ENCODE results near the gene RPP21. TPM values are rescaled to one million over a fixed set of nuclear protein-coding genes. Genes with fewer than 3 reads are reported as not detected.

The RPP21 gene
- total RNA-seq, 1 experiment from 2014 or later: 64.0 TPM

DNA sequence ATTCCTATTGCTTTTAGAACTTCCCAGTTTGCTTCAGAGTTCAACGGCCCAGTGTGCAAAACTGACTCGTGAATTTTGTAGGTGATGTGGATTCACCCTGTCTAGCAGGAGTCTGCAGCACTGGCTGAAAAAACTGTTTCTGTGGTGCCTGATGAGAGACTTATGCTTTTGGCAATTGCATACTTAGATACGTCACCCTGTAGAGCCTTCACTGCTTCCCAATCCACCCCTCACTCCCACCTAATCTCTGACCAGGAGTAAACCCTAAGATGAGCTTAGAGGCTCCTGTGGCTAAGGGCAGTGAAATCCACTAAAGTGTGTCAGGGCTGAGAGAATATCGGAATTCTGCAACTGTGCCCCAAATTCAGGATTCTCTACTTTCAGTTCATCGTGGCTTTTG lies 14.3 kb downstream of the RPP21 start:
- no peak overlapping the region for H3K18ac ChIP-seq (ENCODE audit: insufficient read length, low read depth, low read length)
- no peaks in the 10 kb centered on the region for H4K20me1 ChIP-seq (ENCODE audit: control insufficient read depth, insufficient read depth, insufficient read length)
- peaks cover 45% of the 10 kb centered on the region for H3K27me3 Mint-ChIP-seq (ENCODE audit: low read depth)
- H3K27me3 ChIP-seq (ENCODE audit: insufficient read depth, low read length): peaks cover 4% of the 10 kb centered on the region; the same call in 1 of the 2 replicates
- no peak overlapping the region for H3T11ph ChIP-seq (ENCODE audit: low read length)
- H2AK5ac ChIP-seq (ENCODE audit: insufficient read length, low read length): no peak overlapping the region
- no peak for TF ChIP-seq CTCF (conservative IDR thresholded peaks at IDR 0.05)
- H3K4me1 Mint-ChIP-seq: peaks cover 14 to 18% of the 10 kb centered on the region in 2 experiments
- H3K9ac ChIP-seq (ENCODE audit: extremely low read depth, insufficient read length, low read length): no peak overlapping the region
- no peak overlapping the region for H3K27ac Mint-ChIP-seq
- no peak overlapping the region for H4K8ac ChIP-seq (replicated peaks; ENCODE audit: insufficient read length, low read depth, low read length)
- H2BK15ac ChIP-seq (ENCODE audit: low read depth, low read length): no peak overlapping the region
- no peaks in the 10 kb centered on the region for H3K79me2 ChIP-seq (ENCODE audit: insufficient read depth, low read length)
- H3K4me1 ChIP-seq (ENCODE audit: insufficient read depth, low read length): 0 out of 2 replicates have a peak, but pooled peaks cover 2% of the 10 kb centered on the region
- no peak overlapping the region for H3K4me3 Mint-ChIP-seq
- no peak overlapping the region for H2AFZ ChIP-seq (ENCODE audit: low read length)
- H3K4ac ChIP-seq (ENCODE audit: low read depth, low read length): no peak overlapping the region
- no peak overlapping the region for H3K14ac ChIP-seq (ENCODE audit: insufficient read depth, low read length)
- H4K5ac ChIP-seq (ENCODE audit: insufficient read length, low read depth, low read length): no peak overlapping the region
- no peak overlapping the region for H4K91ac ChIP-seq (ENCODE audit: insufficient read length, low read depth, low read length)
- no peak overlapping the region for H2BK12ac ChIP-seq (ENCODE audit: insufficient read length, low read depth, low read length)
- H3K36me3 Mint-ChIP-seq (ENCODE audit: insufficient read depth in 1 of 3, low read depth in 3 of 3): no peaks in the 10 kb centered on the region
- no CpG with 5 or more reads among the region's 5 CpGs for WGBS (ENCODE audit: extremely low coverage, insufficient read length, low lambda C conversion rate)
- no peak overlapping the region for H3K23ac ChIP-seq (ENCODE audit: insufficient read length, low read depth, low read length)
- H2BK20ac ChIP-seq (ENCODE audit: low read depth, low read length, poor library complexity, severe bottlenecking): no peak overlapping the region
- H3K56ac ChIP-seq (ENCODE audit: insufficient read length, low read depth, low read length): no peak overlapping the region
- H3K9me3 ChIP-seq (ENCODE audit: control insufficient read depth, low read depth, low read length): no peaks in the 10 kb centered on the region
- no peak overlapping the region for H2BK5ac ChIP-seq (ENCODE audit: insufficient read length, low read length)
- no peak for DNase-seq
- H3K79me1 ChIP-seq (ENCODE audit: insufficient read depth, low read depth, low read length, poor library complexity, severe bottlenecking): no peaks in the 10 kb centered on the region
- H2BK120ac ChIP-seq (ENCODE audit: low read depth, low read length, poor library complexity, severe bottlenecking): no peak overlapping the region
- peaks cover 0 to 5% of the 10 kb centered on the region in 2 experiments; a peak in 4 of 5 replicates for H3K9me3 Mint-ChIP-seq
- no peak overlapping the region for H3K4me2 ChIP-seq (ENCODE audit: insufficient read depth, insufficient read length, low read length)
- no peak overlapping the region for H3K27ac ChIP-seq (ENCODE audit: insufficient read length, low read depth, low read length)
- H3K23me2 ChIP-seq (ENCODE audit: insufficient read length, low read depth, low read length, poor library complexity, severe bottlenecking): peaks cover 7% of the 10 kb centered on the region
